Stimulated activated CD4-positive, alpha-beta T cell treated with anti-CD3 and anti-CD28 coated beads, TNF-alpha, amount 100 ng/mL, for 4 hours (primary cell): Measurements from ENCODE around the gene CNPY1.

ENCODE experiments used
- DNase-seq, 3 experiments: peaks; one replicate each; pipeline ENCODE4 v3.0.0-alpha.2; 2020; ENCODE audit warnings: low read depth in 3 of 3

CNPY1 gene

GRCh38 chr7:155558961-155559360, 12.6 kb upstream of the CNPY1 start:
- DNase-seq: no peak

- no peak for DNase-seq
These were observed 12.0 kb upstream of the CNPY1 start for GRCh38 chr7:155558351-155558750.

GRCh38 chr7:155557778-155558177, 11.4 kb upstream of the CNPY1 start:
- DNase-seq: no peak

- no peak for DNase-seq
These were observed 10.4 kb upstream of the CNPY1 start for GRCh38 chr7:155556763-155557162.

DNA sequence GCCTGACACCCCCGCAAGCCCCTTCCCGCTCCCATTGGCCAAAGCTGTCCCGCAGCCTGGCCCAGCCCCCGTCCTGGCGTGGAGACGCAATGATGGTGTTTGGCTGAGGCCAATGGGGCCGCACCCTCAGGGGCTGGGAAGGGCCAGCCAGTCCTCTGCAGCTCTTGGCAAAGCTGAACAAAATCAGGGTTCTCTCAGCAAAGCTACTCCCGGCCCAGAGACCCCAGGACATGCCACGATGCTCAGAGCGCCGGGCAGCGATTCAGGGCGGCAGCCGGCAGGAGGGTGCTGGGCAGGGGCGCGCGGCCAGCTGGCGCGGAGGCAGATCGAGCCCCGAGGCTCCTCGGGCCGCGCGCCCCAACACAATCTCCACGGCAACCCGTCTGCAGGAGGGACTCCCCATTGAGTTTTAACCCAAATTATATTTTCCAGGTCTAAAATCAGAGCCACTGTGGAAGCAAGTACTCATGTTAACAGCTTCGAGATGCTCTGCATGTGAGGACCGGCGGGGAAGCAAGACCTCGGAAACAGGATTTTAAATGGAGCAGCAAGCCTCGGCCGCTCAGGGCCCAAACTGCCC, 8.8 kb upstream of the CNPY1 start:
- DNase-seq: no peak

DNA sequence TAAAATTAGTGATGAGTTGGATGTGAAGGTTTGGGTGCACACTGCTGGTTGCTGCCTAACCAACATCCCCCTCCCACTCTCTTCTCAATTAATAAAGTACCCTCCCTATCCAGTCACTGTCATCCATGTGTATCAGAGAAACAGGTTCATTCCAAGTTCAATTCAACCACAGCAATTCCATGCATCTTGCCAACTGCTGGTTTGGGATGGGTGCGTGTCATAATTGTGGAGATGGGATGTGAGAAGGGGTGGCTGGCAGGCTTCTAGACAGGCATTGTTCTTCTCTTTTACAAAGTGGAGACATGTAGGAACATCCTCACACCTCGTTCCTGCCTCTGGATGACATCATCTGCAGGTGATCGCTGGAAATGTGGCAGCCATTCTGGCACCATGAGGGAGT, 7.5 kb upstream of the CNPY1 start:
- no peak for DNase-seq

- DNase-seq: no peak
These were observed 5.6 kb upstream of the CNPY1 start for GRCh38 chr7:155551785-155552611.

DNA sequence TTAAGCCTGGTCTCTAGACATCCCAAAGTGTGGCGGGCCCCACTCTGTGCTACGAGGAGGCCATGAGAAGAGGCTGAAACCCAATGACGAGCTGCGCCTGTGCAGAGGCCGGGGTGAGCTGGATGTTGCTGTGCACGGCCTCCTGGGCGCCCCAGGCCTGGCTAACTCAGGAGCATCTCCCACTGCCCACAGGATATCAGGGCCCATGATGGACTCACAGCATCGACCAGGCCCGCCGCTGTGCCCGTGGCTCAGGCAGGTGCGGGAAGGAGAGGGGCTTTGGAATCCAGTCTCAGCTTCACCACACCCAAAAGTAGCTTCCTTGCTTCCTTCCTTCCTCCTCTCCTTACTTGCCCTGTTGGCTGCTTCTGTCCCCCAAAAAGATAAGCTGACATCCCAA, 4.6 kb upstream of the CNPY1 start:
- DNase-seq: no peak

DNA sequence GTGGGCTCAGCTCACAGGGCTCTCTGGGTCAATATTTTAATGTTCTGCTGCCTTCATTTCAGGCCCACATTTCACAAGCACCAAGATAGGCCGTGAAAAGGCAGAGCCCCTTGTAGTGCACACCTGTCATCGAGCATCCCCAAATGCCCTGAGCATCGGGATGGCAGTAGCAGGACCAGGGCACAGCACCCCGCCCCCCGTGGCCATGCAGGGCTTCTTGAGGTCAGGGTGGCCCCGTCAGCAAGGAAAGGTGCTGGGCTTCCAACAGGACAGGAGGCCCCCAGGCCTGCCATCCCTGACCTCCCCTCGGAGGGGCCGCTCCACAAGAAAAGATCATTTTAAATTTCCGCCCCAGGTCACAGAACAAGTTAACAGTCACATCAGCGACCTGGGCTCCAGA, 2.9 kb upstream of the CNPY1 start:
- no peak for DNase-seq

DNA sequence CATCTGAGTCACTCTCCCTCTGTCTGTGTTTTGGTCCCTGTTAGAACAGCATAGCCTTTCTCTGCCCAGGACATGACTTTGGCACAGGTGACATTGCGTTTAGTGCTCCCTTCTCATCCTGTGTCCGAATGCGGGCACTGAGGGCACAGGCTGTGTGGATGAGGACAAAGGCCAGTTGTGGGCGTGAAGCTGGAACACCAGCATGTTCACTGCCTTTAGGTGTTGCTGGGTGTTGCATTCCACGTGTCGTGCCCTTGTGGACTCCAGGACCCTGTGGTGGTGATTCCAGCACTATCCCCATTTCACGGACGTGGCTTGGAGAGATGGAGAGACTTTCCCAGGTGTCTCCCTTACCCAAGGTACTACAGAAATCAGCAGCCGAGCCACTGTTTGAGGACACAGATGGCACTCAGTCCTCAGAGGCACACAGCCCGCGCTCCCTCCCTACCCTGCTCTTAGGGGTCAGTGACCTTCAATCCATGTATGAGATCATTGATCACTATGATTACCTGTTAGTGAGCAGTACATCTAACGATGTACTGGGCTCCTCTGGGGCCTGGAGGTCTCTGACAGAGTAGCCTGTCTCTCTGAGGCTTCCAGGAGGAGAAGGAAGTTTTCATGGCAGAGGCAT, 917 bp upstream of the CNPY1 start:
- no peak for DNase-seq

- DNase-seq: no peak
These were observed 1.0 kb downstream of the CNPY1 start for GRCh38 chr7:155545348-155545747.

GRCh38 chr7:155544485-155544884, 1.9 kb downstream of the CNPY1 start:
- no peak for DNase-seq

DNA sequence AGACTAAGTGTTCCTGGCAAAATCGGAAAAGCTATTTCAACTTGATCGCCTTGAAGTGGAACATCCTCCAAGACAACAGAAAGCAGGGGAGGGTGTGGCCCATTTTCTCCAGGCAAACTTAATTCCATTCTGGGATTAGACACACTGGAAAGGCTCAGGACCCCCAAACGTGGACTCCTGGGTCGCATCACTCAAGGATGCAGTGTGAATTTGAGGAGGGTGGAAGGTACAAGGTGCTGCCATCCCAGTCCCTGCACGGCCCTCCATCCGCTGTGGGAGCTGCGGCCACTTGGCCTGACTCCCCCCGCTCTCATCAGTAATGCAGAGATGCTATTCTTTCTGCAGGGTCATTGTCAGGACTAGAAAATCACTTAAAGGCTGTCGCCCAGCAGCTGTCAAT, 2.4 kb downstream of the CNPY1 start:
- no peak for DNase-seq

GRCh38 chr7:155543011-155543876, 3.1 kb downstream of the CNPY1 start:
- DNase-seq: no peak

GRCh38 chr7:155541986-155542675, 4.2 kb downstream of the CNPY1 start:
- no peak for DNase-seq

- DNase-seq: no peak
These were observed 5.8 kb downstream of the CNPY1 start for GRCh38 chr7:155540553-155540952.

DNA sequence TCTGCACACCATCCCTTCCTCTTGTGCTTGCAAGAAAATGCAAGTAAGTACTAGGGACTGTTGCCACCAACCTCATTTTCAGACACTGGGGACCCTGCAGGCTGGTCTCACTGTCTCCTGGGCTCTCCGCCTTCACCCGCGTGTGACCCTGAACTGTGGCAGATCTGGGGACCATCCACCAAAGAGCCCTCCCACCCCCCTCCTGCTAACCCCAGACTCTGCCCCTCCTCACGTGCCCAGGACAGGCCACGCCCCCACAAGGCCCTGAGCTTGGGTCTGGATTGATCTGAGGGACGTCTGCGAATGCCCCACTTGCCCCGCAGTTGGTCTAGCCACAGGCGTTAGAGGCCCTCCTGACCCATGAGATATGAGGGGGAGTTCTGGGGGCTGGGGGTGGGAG, 8.1 kb downstream of the CNPY1 start:
- DNase-seq: no peak

DNA sequence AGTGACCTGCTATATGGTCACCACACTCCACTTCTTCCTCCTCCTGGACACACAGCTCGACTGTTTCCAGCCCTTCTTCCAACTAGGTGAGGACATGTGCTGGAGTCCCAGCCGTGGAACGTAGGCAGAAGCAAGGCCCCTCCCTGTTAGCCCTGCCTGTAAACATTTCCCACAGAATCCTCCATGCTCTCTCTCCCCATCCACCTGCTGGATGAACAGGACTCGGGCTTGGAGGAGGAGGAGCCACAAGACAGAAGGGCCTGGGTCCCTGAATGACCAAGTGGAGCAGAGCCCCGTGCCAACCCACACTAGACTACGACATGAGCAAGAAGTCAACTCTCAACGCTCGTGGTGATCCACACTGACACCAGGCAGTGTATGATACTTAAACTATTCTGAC, 9.9 kb downstream of the CNPY1 start:
- no peak for DNase-seq

GRCh38 chr7:155534691-155535090, 11.7 kb downstream of the CNPY1 start:
- DNase-seq: no peak

GRCh38 chr7:155533827-155534690, 12.3 kb downstream of the CNPY1 start:
- no peak for DNase-seq
